Loucy (cell line): ENCODE data around the gene SPAST.

ENCODE experiments used
- EZH2phosphoT487 ChIP-seq: fragments of 200-600 bp; IDR thresholded peaks from 2 replicates; pipeline ENCODE4 v1.6.1; 2018; ENCODE audit warnings: antibody characterized with exemption, mild to moderate bottlenecking, moderate library complexity, borderline replicate concordance
- TF ChIP-seq, protein P1 (sequence below): fragments of 200-600 bp; sonication (generic); conservative IDR thresholded peaks from 2 replicates; pipeline ENCODE4 v1.5.1; 2014; ENCODE audit warnings: mild to moderate bottlenecking, antibody characterized with exemption, low read length

GRCh38 chr2:32189011-32189410 lies 125.7 kb downstream of the SPAST start:
- TF ChIP-seq, protein P1, sequence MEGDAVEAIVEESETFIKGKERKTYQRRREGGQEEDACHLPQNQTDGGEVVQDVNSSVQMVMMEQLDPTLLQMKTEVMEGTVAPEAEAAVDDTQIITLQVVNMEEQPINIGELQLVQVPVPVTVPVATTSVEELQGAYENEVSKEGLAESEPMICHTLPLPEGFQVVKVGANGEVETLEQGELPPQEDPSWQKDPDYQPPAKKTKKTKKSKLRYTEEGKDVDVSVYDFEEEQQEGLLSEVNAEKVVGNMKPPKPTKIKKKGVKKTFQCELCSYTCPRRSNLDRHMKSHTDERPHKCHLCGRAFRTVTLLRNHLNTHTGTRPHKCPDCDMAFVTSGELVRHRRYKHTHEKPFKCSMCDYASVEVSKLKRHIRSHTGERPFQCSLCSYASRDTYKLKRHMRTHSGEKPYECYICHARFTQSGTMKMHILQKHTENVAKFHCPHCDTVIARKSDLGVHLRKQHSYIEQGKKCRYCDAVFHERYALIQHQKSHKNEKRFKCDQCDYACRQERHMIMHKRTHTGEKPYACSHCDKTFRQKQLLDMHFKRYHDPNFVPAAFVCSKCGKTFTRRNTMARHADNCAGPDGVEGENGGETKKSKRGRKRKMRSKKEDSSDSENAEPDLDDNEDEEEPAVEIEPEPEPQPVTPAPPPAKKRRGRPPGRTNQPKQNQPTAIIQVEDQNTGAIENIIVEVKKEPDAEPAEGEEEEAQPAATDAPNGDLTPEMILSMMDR = no peak
- no peak for TF ChIP-seq EZH2phosphoT487
